Measurements from ENCODE around the gene DPP8.
"Not testable (repeated sequence)": the region's sequence is repeated elsewhere in the genome, so short reads cannot be mapped to it uniquely, and the experiment has no call there.

DPP8 gene

GRCh38 chr15:65406424-65407000, 111.0 kb downstream of the DPP8 start:
- no peak for DNase-seq (ENCODE audit: extremely low read depth in 1 of 2, low read depth in 1 of 2)

GRCh38 chr15:65405791-65406423, 111.6 kb downstream of the DPP8 start:
- DNase-seq (ENCODE audit: extremely low read depth in 1 of 2, low read depth in 1 of 2): no peak

DNA sequence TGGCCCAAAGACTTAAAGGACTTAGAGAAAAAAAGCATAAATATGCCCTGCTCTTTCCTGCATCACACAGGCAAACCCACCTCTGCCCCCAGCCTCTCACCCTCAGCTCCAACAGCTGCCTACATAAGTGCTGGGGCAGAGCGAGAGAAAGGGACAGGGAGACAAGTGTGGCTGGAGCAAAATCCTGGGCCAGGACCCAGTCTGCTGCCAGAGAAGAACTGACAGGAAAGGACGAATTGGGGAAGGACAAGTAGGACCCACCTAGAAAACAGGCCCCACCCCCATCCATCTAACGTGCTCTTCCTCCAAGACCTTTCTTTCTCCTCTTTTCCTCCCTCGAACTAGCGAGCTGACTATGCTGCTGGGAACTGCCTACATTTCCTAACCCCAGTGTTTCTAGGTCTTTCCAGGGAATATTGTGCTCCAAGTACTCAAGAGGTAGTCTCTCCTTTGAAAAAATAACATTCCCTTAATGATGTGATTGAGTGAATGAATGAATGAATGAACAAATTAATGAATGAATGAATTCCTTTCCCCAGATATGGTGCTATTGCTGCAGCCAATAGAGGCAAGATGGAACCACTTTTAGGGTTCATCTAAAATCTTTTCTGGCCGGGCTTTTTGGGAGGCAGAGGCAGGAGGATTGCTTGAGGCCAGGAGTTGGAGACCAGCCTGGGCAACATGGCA, 113.2 kb downstream of the DPP8 start:
- DNase-seq (ENCODE audit: extremely low read depth in 1 of 2, low read depth in 1 of 2): no peak

- no peak for DNase-seq (ENCODE audit: extremely low read depth in 1 of 2, low read depth in 1 of 2)
Observed at GRCh38 chr15:65402961-65403360, 114.5 kb downstream of the DPP8 start.

- DNase-seq (ENCODE audit: extremely low read depth in 1 of 2, low read depth in 1 of 2): no peak
Observed at GRCh38 chr15:65401611-65402240, 115.8 kb downstream of the DPP8 start.

DNA sequence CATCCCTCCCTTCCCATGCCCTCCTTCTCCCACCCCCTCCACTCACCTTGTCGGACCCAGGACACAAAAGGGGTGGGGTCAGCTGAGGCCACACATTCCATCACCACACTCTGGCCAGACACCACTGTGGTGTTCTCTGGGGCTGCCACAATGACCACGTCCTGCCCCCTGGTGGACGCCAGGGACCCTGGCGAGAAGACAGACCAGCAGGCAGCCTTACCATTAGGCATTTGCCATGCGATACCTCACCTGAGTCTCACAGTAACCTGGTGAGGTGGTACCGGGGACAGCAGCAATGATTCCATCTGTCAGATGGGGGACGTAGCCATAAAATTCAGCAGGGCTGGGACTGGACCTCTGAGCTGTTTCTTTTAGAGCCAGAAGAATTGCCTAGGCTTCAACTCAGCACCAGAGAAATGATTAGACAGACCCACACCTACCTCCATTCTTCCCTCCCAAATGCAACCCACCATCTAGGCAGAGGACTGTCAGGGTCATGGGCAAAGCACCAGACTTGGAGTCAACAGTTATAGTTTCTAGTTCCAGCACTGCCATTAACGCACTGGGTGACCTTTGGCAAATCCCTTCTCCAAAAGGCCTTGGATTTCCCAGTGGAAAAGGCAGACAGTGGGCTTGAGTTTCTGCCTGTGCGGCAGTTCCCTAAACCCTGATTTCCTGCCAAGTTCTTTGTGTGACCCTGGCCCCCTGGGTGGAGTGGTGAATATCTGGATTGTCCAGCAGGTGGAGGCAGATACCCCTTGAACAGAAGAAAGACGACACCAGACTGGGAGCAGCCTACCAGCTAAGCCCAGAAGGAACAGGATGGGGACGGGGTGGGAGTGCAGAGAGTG, 116.5 kb downstream of the DPP8 start:
- DNase-seq (ENCODE audit: extremely low read depth in 1 of 2, low read depth in 1 of 2): peak in 1 of 2 donors; percentile 18

GRCh38 chr15:65399997-65400396, 117.5 kb downstream of the DPP8 start:
- DNase-seq (ENCODE audit: extremely low read depth in 1 of 2, low read depth in 1 of 2): no peak

GRCh38 chr15:65399001-65399706, 118.3 kb downstream of the DPP8 start:
- DNase-seq (ENCODE audit: extremely low read depth in 1 of 2, low read depth in 1 of 2): no peak

DNA sequence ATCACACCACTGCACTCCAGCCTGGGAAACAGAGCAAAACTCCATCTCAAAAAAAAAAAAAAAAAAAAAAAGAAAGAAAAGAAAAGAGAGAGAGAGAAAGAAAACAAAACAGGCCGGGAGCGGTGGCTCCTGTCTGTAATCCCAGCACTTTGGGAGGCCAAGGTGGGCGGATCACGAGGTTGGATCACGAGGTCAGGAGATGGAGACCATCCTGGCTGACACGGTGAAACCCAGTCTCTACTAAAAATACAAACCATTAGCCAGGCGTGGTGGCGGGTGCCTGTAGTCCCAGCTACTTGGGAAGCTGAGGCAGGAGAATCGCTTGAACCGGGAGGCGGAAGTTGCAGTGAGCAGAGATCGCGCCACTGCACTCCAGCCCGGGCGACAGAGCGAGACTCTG, 119.0 kb downstream of the DPP8 start:
- DNase-seq (ENCODE audit: extremely low read depth in 1 of 2, low read depth in 1 of 2): not testable (repeated sequence)

DNA sequence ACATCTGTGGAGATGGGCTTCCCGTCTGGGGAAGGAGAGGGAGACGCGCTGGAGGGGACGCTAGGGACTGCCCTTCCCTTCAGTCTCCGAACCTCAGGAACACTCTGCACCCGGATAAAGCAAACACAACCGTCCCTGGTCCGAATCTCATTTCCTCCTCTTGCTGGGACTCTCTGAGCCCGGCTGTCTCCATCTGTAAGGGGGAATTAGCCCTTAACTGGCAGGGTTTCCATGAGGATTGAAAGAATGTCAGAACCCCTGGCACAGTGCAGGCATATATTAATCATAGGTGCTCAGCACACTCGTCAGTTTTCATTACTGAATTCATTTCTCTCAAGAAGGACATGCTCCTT, 120.5 kb downstream of the DPP8 start:
- DNase-seq (ENCODE audit: extremely low read depth in 1 of 2, low read depth in 1 of 2): no peak

GRCh38 chr15:65396283-65396964, 121.1 kb downstream of the DPP8 start:
- no peak for DNase-seq (ENCODE audit: extremely low read depth in 1 of 2, low read depth in 1 of 2)

GRCh38 chr15:65395567-65396202, 121.8 kb downstream of the DPP8 start:
- DNase-seq (ENCODE audit: extremely low read depth in 1 of 2, low read depth in 1 of 2): no peak

GRCh38 chr15:65394936-65395335, 122.6 kb downstream of the DPP8 start:
- no peak for DNase-seq (ENCODE audit: extremely low read depth in 1 of 2, low read depth in 1 of 2)

DNA sequence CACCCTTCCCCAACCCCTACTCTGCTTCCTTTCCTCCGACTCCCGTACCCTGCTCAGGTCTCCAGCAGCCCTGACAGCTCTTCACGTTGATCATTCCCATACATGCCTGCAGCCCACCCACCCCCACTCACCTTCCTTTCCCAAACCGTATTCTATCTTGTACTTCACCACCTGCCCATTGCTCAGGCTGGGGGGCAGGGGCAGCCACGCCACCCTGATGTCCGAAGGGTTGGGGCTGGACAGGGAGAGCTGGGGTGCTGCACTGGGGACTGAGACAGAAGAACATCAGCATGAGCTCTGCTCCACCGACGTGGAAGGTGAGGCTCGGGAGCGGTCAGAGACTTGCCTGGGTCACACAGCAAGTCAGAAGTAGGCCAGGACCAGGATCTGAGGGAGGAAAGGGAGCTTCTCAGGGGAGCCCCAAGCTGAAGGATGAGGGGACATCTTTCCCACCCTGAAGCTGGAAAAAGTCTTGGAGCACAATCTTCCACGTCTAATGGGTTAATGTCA, 123.2 kb downstream of the DPP8 start:
- no peak for DNase-seq (ENCODE audit: extremely low read depth in 1 of 2, low read depth in 1 of 2)

GRCh38 chr15:65393557-65393956, 123.9 kb downstream of the DPP8 start:
- no peak for DNase-seq (ENCODE audit: extremely low read depth in 1 of 2, low read depth in 1 of 2)

- no peak for DNase-seq (ENCODE audit: extremely low read depth in 1 of 2, low read depth in 1 of 2)
Observed at GRCh38 chr15:65393091-65393490, 124.4 kb downstream of the DPP8 start.
